RWPE2 (cell line): ENCODE results near the gene RPUSD4.
"Not testable (repeated sequence)": the region's sequence is repeated elsewhere in the genome, so short reads cannot be mapped to it uniquely, and the experiment has no call there.

Experiments used
- ATAC-seq: fragments of 200-7000 bp; cut with Tn5 transposase; 3 replicates; pipeline ENCODE4 v1.9.1; 2021; ENCODE audit warnings: low read depth
- DNase-seq: peaks from one replicate; pipeline ENCODE4 v3.0.0-alpha.2; 2020; ENCODE audit warnings: low spot score
- H3K27ac ChIP-seq: fragments of 450-650 bp; 2 replicates; pipeline ENCODE4 v1.5.1; 2017; ENCODE audit warnings: mild to moderate bottlenecking; ENCODE audit not compliant: poor library complexity, severe bottlenecking
- H3K27me3 ChIP-seq: fragments of 250-450 bp; sonication (Bioruptor Pico); 2 replicates; pipeline ENCODE4 v1.5.1; 2021; ENCODE audit warnings: mild to moderate bottlenecking, moderate library complexity; ENCODE audit not compliant: insufficient read depth, poor library complexity, severe bottlenecking
- H3K36me3 ChIP-seq: fragments of 250-450 bp; sonication (Bioruptor Pico); 2 replicates; pipeline ENCODE4 v1.5.1; 2020; ENCODE audit warnings: low read depth, mild to moderate bottlenecking, moderate library complexity
- H3K4me1 ChIP-seq: fragments of 250-450 bp; sonication (Bioruptor Pico); 2 replicates; pipeline ENCODE4 v1.5.1; 2021; ENCODE audit warnings: mild to moderate bottlenecking, moderate library complexity; ENCODE audit not compliant: insufficient read depth, poor library complexity, severe bottlenecking
- H3K4me3 ChIP-seq: fragments of 250-450 bp; sonication (Bioruptor Pico); 2 replicates; pipeline ENCODE4 v1.5.1; 2021; ENCODE audit warnings: mild to moderate bottlenecking, moderate library complexity; ENCODE audit not compliant: severe bottlenecking
- H3K9me3 ChIP-seq: fragments of 250-450 bp; sonication (Bioruptor Pico); 2 replicates; pipeline ENCODE4 v1.5.1; 2021; ENCODE audit warnings: mild to moderate bottlenecking, moderate library complexity; ENCODE audit not compliant: severe bottlenecking
- CTCF ChIP-seq: fragments of 450-650 bp; IDR thresholded peaks from one replicate; pipeline ENCODE4 v1.5.1; 2017; ENCODE audit warnings: mild to moderate bottlenecking, moderate library complexity; ENCODE audit not compliant: poor library complexity, severe bottlenecking

The RPUSD4 gene

GRCh38 chr11:126211236-126212088, at the start of gene RPUSD4, which contains the start of gene FAM118B:
Gene RPUSD4, minus strand, starts transcription at chr11:126211650. Its CDS starts 12 bp downstream, at chr11:126211638.
Gene FAM118B, plus strand, starts transcription at chr11:126211782. Its CDS starts 23,220 bp downstream, at chr11:126235002.
- Histone ChIP-seq H3K9me3 (no peaks in the 10 kb centered on the region), H3K27ac (peak within 1 kb of the TSS; percentile 20), H3K4me3 (peak within 1 kb of the TSS; percentile 66), H3K27me3 (no peaks in the 10 kb centered on the region), H3K36me3 (peaks cover 41% of the 10 kb centered on the region), H3K4me1 (peaks cover 9% of the 10 kb centered on the region)
- TF ChIP-seq CTCF: no peak
- ATAC-seq (peak; percentile 89), DNase-seq (peak; percentile 97)

GRCh38 chr11:126257764-126258163, 46.3 kb upstream of the RPUSD4 start:
- Histone ChIP-seq H3K4me1 (no peaks in the 10 kb centered on the region), H3K27me3 (no peaks in the 10 kb centered on the region), H3K36me3 (peaks cover 49% of the 10 kb centered on the region), H3K9me3 (no peaks in the 10 kb centered on the region), H3K4me3 (no peak overlapping the region), H3K27ac (no peak overlapping the region)
- ATAC-seq (no peak), DNase-seq (no peak)
- no peak for TF ChIP-seq CTCF

GRCh38 chr11:126257144-126257543, 45.7 kb upstream of the RPUSD4 start:
- no peak overlapping the region for H3K27ac ChIP-seq

GRCh38 chr11:126256216-126256615, 44.8 kb upstream of the RPUSD4 start:
- no peaks in the 10 kb centered on the region for H3K9me3 ChIP-seq
- no peaks in the 10 kb centered on the region for H3K27me3 ChIP-seq
- TF ChIP-seq CTCF: no peak
- no peak overlapping the region for H3K27ac ChIP-seq
- DNase-seq (no peak), ATAC-seq (no peak)
- peaks cover 46% of the 10 kb centered on the region for H3K36me3 ChIP-seq
- no peak overlapping the region for H3K4me3 ChIP-seq
- no peaks in the 10 kb centered on the region for H3K4me1 ChIP-seq

More at GRCh38 chr11:126257144-126257543, 45.7 kb upstream of the RPUSD4 start:
- Histone ChIP-seq H3K36me3 (peaks cover 46% of the 10 kb centered on the region), H3K9me3 (no peaks in the 10 kb centered on the region), H3K4me3 (no peak overlapping the region), H3K4me1 (no peaks in the 10 kb centered on the region), H3K27me3 (no peaks in the 10 kb centered on the region)
- DNase-seq (no peak), ATAC-seq (no peak)
- TF ChIP-seq CTCF: no peak

GRCh38 chr11:126255507-126255906, 44.1 kb upstream of the RPUSD4 start:
- not testable (repeated sequence) for H3K4me3 ChIP-seq, DNase-seq, H3K27ac ChIP-seq, H3K4me1 ChIP-seq, ATAC-seq, H3K27me3 ChIP-seq, H3K9me3 ChIP-seq
- peaks cover 43% of the 10 kb centered on the region for H3K36me3 ChIP-seq
